LNCAP (cell line): ENCODE results near the gene RSRC1.

Source experiments
- CTCF ChIP-seq: fragments of 450-650 bp; IDR thresholded peaks from 2 replicates; pipeline ENCODE4 v1.5.1; 2017; ENCODE audit warnings: mild to moderate bottlenecking

RSRC1 gene

DNA sequence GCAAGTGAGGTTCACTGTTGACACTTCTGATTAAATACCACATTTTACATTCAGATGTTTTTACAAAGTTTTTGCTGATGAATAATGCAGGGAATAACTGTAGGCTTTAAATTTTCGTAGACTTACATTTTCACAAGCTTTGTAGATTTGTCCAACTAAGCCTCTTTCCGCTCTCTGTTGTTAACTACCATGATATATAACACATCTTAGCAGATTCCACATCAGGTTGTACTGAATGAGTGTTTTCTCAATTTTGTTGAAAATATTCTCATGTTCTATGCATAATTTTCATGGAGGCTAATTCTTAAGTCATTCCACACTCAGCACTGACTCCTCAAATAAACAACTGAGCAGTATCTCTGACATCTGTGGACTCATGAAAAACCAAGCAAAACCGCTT is 168.3 kb downstream of the RSRC1 start:
- TF ChIP-seq CTCF = no peak

DNA sequence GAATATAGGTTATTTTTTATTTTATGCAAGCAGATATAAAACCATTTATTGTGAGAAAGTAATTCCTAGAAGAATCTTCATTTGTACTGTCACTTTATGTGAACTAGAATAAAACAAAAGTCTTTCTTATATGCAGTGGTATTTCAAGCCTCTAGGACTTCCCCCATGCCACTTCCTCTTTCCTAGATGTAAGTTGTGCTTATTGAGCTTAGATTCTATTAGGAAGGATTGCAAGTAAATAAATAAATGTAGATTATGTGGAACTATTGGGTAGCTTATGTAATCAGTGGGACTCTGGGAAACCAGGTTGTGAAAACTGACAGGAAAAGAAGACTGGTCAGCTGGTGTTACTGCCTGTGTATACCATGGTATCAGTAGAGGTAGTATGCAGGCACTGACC is 169.7 kb downstream of the RSRC1 start:
- TF ChIP-seq CTCF = no peak

GRCh38 chr3:158295771-158296170 is 185.9 kb downstream of the RSRC1 start:
- no peak for TF ChIP-seq CTCF

DNA sequence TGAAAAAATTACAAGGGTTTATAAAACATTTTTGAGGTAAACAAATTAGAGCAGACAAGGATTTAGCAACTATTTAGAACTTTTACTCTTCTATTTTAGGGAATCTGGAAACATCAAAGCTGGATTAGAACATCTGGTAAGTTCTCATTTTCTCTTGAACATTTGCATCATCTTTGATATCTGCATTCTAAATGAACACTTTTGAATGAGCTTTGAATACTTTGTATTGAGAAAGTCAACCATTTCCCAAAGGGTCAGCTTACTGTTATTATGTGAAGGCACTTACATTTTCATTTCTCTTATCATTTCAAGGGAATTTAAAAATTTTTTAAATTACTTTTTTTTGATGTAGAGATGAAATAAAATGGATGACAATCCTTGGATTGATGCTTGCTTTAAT is 188.1 kb downstream of the RSRC1 start:
- no peak for TF ChIP-seq CTCF

DNA sequence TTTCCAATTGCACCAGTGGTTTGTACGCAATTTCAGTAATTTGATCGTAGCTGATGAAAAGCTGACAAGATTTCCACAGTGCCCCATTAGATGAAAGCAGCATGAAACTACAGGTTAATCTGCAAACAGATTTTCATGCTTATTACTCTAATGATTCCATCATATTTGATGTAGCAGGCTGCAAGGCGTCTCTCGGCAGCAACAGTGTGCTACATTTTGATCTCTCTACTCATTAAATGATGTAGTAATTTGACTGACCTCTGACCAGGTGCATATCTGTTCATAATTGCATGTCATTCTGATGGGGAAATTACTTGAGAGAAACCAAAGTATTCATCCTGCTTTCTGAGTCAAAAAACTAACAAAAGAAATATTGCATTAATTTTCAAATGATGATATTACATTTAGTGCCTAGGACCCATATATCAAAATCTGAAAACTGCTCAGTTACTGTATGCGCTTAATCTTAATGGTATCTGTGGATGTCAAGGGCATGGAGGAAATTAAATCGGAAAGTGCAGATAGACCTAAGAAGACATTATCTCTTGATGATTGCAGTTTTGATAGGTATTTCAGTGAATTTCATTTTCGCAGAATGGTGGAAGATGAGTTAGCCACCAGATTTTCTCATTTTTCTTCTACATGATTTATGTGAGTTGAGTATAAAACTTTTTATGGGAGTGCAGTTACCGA is 198.5 kb downstream of the RSRC1 start:
- no peak for TF ChIP-seq CTCF

DNA sequence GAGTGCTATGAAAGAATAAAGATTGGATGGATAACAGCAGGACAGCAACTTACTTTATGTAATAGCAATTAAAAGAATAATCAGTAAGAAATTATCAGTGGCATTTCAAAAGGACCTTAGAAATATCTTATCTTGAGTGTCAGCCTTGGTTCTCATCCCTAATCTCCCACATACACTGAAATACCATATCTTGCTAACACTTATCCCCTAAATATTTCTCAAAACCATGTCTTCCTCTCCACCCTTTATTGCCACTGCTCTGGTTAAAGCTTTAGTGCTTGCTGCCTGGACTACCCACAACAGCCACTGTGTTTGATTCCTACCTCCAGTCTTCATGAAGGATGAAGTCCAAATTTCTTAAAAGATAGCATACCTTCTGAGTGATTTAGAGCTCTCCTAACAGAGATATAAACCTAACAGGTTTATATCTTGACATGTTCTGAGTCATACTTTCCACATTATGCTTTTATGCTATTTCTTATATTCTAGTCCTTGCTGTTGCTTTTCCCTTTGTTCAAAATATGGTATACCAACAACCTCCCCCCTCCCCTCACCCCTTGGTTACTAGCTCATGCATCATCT is 202.8 kb downstream of the RSRC1 start:
- TF ChIP-seq CTCF = no peak

- TF ChIP-seq CTCF = peak; percentile 55
Observed at GRCh38 chr3:158313338-158313927, 203.5 kb downstream of the RSRC1 start.
